Measurements from ENCODE around the gene SEMA4G.

Gene SEMA4G

GRCh38 chr10:100986952-100987684, 17.8 kb downstream of the SEMA4G start, which contains the start of the genes MRPL43 and TWNK:
MRPL43 (minus strand) TSS chr10:100987497; CDS start chr10:100987443, 54 bp downstream.
TWNK (plus strand) TSS chr10:100987543; CDS start chr10:100988211, 668 bp downstream.
- peak; percentile 77 for DNase-seq (ENCODE audit: low read depth)

DNA sequence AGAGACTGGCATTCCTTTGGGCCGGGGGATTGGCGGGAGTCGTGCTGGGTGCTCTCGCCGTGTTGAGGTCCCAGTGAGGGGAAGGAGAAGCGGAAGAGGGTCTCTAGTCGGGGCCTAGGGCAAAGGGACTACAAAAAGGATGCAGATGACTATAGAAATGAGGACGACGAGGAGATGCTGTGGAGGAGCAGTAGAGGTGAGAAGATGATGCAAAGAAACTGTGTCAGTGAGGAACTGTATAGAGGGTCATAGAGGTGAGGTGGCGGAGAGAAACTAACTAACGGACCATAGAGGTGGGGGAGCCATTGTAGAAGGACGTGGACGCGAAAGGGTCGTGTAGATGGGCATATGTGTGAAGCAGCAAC, 18.4 kb downstream of the SEMA4G start:
- no peak for DNase-seq (ENCODE audit: low read depth)

DNA sequence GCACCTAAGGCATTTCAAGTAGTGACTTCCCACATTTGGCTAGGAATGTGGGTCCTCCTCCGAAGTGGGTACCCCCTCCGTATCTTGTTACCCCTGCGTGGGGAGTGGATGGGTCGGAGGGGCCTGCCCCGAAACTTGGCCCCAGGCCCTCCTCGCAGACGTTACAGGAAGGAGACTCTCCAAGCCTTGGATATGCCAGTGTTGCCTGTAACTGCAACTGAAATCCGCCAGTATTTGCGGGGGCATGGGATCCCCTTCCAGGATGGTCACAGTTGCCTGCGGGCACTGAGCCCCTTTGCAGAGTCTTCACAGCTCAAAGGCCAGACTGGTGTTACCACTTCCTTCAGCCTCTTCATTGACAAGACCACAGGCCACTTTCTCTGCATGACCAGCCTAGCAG, 18.9 kb downstream of the SEMA4G start:
- no peak for DNase-seq (ENCODE audit: low read depth)

DNA sequence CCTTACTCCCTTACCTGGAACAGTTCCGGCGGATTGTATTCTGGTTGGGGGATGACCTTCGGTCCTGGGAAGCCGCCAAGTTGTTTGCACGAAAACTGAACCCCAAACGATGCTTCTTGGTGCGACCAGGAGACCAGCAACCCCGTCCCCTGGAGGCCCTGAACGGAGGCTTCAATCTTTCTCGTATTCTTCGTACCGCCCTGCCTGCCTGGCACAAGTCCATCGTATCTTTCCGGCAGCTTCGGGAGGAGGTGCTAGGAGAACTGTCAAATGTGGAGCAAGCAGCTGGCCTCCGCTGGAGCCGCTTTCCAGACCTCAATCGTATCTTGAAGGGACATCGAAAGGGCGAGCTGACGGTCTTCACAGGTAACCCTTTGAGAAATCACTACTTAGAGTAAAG, 19.8 kb downstream of the SEMA4G start:
- DNase-seq (ENCODE audit: low read depth), result no peak

DNA sequence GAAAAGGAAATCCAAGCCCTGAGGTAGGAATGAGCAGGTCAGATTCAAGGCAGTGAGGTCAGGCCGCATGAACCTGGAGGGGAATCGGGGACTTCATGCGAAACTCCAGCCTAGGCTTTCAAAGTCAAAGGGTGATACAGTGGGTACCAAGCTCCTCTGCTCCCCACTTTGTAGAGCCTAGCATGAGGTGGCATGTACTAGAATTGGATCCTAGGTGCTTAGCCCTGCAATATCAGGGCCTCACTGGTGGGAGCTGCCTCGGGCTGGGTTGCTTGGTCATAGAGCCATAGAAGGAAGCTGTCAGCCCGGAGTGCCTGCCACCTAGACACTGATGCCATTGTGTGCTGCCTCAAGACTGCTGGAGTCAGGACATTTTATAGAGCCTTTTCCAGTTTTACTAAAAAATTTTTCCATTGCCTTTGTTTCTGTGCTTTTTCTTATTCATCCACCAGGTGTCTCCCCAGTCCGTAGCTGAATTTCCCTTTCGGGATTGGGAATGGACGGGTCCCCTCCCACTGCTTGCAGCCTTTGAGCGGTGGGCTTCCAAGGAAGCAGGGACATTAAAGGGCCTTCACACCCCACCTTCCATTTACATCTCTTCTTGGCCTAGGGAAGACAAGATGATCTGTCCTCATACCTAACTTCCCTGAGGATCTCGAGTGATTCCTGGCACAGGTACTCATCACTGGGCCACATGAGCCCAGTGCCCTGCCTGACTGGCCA, 24.8 kb downstream of the SEMA4G start:
- DNase-seq (ENCODE audit: low read depth), result no peak

GRCh38 chr10:100995181-100995580, 25.9 kb downstream of the SEMA4G start:
- DNase-seq (ENCODE audit: low read depth), result no peak

GRCh38 chr10:100996678-100997359, 27.5 kb downstream of the SEMA4G start:
- no peak for DNase-seq (ENCODE audit: low read depth)

- DNase-seq (ENCODE audit: low read depth), result peak; percentile 52
Observed at GRCh38 chr10:100997360-100998182, 28.3 kb downstream of the SEMA4G start.

DNA sequence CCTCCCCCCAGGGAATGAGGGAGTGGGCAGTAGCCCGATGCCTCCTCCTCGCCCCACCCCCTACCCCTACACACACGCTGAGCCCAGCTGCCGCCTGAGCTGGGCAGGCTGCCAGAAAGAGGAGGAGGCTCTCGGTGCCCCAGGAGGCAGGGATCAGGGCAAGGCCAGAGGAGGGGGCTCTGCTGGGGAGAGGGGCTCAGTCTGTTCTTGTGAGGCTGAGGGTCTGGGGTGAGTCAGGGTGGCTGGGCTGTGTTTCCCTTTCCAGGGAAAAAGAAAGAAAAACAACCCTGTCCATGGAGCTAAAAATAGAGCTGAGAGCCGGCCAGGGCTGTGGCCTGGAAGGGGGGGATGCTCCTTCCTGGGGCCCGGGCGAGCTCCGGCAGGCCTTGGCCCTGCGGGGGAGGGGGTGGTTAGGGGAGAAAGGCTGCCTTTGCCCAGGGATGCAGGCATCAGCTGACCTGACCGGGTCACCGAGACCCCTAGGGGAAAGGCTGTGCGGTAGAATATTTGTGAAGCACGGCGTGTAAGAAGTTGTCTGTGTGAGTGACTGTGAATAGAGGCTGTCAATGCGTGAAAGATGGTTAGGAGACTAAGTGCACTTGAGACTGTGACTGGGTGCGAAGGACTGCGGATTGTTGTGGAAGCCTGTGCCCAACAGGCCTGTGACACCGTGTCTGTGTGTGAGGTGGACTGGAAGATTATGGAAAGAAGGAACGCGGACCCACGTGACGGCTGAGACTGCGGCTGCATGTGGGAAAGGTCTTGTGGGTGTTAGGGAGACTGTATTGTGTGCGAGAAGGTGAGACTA, 29.1 kb downstream of the SEMA4G start:
- peak; percentile 36 for DNase-seq (ENCODE audit: low read depth)

DNA sequence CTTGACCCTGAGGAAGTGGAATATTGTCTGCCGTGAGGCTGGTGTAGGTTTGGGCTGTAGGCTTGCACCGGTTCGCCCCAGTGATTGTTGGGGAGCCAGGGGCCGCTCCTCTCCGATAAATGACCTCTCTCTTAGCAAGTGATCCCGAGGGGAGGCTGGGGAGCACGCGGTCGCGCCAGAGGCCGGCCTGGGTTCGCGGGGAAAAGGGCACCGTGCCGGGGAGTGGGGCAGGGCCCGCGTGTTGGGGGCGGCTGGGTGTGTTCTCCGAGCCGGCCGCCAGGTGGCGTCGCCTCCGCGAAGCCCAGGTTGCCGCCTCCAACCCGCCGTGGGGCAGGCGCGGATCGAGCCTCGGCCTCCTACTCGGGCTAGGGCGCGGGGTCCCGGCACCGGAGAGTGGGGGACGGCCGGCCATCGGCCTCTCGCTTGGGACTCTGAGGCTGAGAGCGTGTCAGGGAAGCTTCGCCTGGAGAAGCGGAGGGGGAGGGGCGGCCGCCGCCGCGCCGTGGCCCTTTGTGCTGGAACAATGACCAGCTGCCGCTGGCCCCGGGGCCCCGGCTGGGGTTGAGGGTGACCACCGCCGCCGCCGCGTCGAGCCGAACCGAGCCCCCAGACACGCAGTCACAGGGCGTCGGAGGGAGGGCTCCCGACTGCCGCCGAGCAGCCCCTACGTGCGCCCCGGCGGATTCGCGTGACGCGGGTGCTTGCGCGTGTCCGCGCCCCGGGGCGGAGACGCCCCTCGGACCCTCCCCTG, 29.9 kb downstream of the SEMA4G start:
- DNase-seq (ENCODE audit: low read depth), result peak; percentile 66

DNA sequence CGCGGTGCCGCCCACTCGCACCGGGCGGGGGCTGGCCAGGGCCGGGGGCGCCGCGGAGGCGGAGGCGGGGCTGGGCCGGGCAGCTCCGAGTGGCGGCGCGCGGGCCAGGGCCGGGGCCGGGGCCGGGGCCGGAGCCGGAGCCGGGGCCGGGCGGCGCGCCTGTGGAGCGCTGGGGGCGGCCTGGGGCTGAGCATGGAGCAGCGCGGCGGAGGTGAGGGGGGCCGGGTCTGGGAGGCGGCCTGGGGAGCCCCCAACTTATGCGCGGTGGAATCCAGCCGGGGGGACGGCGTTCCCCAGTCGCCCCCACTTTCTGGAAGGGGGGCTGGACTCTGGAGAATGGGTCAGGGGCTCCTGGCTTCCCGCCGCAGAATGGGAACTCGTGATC, 30.4 kb downstream of the SEMA4G start, which contains the start of gene LZTS2:
LZTS2 (plus strand) TSS at position 67 of the 385 bp plus-strand sequence. CDS start 2,731 bp downstream, outside the sequence.
- DNase-seq (ENCODE audit: low read depth), result no peak

- DNase-seq (ENCODE audit: low read depth), result no peak
Observed at GRCh38 chr10:101000127-101000914, 31.0 kb downstream of the SEMA4G start.

GRCh38 chr10:101000915-101001658, 31.8 kb downstream of the SEMA4G start:
- DNase-seq (ENCODE audit: low read depth), result no peak

- no peak for DNase-seq (ENCODE audit: low read depth)
Observed at GRCh38 chr10:101001659-101002035, 32.3 kb downstream of the SEMA4G start.

GRCh38 chr10:101002456-101002855, 33.2 kb downstream of the SEMA4G start:
- DNase-seq (ENCODE audit: low read depth), result no peak

DNA sequence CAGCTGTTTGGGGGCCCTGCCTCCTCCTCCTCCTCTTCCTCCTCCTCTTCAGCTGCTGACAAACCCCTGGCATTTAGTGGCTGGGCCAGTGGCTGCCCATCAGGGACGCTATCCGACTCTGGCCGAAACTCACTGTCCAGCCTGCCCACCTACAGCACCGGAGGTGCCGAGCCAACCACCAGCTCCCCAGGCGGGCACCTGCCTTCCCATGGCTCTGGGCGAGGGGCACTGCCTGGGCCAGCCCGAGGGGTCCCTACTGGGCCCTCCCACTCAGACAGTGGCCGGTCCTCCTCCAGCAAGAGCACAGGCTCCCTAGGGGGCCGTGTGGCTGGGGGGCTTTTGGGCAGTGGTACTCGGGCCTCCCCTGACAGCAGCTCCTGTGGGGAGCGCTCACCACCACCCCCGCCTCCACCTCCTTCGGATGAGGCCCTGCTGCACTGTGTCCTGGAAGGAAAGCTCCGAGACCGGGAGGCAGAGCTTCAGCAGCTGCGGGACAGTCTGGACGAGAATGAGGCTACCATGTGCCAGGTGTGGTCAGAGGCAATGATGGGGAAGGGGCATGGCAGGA, 34.4 kb downstream of the SEMA4G start:
- no peak for DNase-seq (ENCODE audit: low read depth)

DNA sequence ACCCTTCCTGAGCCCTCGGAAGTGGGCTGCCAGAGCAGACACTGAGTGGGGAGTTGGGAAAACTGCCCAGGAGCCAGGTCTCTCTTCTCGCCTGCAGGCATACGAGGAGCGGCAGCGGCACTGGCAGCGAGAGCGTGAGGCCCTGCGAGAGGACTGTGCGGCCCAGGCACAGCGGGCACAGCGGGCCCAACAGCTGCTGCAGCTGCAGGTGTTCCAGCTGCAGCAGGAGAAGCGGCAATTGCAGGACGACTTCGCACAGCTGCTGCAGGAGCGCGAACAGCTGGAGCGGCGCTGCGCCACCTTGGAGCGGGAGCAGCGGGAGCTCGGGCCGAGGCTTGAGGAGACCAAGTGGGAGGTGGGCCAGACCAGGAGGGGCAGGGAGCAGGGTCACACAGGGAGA, 36.1 kb downstream of the SEMA4G start:
- DNase-seq (ENCODE audit: low read depth), result no peak

DNA sequence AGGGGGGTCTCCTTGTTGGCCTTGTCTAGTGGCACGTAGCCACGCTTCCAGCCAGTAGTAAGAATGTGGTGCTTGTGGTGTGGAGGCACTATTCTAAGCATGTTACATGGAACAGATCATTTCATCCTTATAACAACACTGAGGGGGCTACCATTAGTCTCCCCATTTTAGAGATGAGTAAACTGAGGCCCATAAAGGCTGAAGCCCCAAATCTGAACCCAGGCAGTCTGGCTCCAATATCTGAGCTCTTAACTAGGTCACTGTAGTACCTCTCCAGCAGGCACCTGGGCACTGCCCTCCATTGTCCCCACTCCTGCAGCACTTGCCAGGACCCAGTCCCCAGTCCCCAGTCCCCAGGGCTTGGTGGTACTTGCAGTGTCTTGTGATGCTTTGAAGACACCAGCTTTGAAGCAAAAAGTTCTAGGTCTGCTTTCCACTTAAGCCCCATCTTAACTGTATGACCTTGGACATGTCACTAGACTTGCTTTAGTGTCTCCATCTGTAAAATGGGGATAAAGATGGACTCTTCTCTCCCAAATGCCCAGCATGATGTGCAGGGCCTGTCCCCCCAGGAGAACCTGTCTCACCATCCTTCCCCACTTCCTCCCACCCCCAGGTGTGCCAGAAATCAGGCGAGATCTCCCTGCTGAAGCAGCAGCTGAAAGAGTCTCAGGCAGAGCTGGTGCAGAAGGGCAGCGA, 36.7 kb downstream of the SEMA4G start:
- no peak for DNase-seq (ENCODE audit: low read depth)
